MM.1S (cell line): ENCODE measurements around the gene SPECC1.

Experiments used
- DNase-seq: peaks from one replicate; pipeline ENCODE4 v3.0.0-alpha.2; 2015
- H2AFZ ChIP-seq: fragments of 300-600 bp; sonication (generic); 2 replicates; pipeline ENCODE4 v1.6.0; 2016; ENCODE audit warnings: antibody characterized with exemption, low read length
- H3F3A ChIP-seq: fragments of 300-600 bp; sonication (generic); 2 replicates; pipeline ENCODE4 v1.6.1; 2016; ENCODE audit warnings: mild to moderate bottlenecking, antibody characterized with exemption, low read length, moderate library complexity, mixed read lengths; ENCODE audit not compliant: insufficient read depth
- H3K27ac ChIP-seq: fragments of 300-600 bp; sonication (generic); 2 replicates; pipeline ENCODE4 v1.5.1; 2016; ENCODE audit warnings: mild to moderate bottlenecking, low read length
- H3K27me3 ChIP-seq: fragments of 300-600 bp; sonication (generic); replicated peaks from 2 replicates; pipeline ENCODE4 v1.6.0; 2016; ENCODE audit warnings: low read length; ENCODE audit not compliant: insufficient read depth
- H3K36me3 ChIP-seq: fragments of 300-600 bp; sonication (generic); replicated peaks from 2 replicates; pipeline ENCODE4 v1.6.1; 2016; ENCODE audit warnings: mild to moderate bottlenecking, low read length, mixed read lengths; ENCODE audit not compliant: insufficient read depth
- H3K4me1 ChIP-seq: fragments of 300-600 bp; sonication (generic); 2 replicates; pipeline ENCODE4 v1.6.1; 2016; ENCODE audit warnings: low read length, mixed read lengths
- H3K4me2 ChIP-seq: fragments of 300-600 bp; sonication (generic); 2 replicates; pipeline ENCODE4 v1.6.0; 2016; ENCODE audit warnings: low read depth, low read length
- H3K4me3 ChIP-seq: fragments of 300-600 bp; sonication (generic); 2 replicates; pipeline ENCODE4 v1.5.1; 2016; ENCODE audit warnings: low read length, mixed read lengths
- H3K79me2 ChIP-seq: fragments of 300-600 bp; sonication (generic); 2 replicates; pipeline ENCODE4 v1.6.1; 2016; ENCODE audit warnings: mixed run types, low read length, mixed read lengths
- H3K9ac ChIP-seq: fragments of 300-600 bp; sonication (generic); 2 replicates; pipeline ENCODE4 v1.6.1; 2016; ENCODE audit warnings: low read length, mixed read lengths
- H3K9me2 ChIP-seq: fragments of 300-600 bp; sonication (generic); replicated peaks from 2 replicates; pipeline ENCODE4 v1.6.1; 2016; ENCODE audit warnings: mild to moderate bottlenecking, low read length, mixed read lengths; ENCODE audit not compliant: insufficient read depth
- H3K9me3 ChIP-seq: fragments of 300-600 bp; sonication (generic); replicated peaks from 2 replicates; pipeline ENCODE4 v1.6.1; 2016; ENCODE audit warnings: mild to moderate bottlenecking, low read length, mixed read lengths; ENCODE audit not compliant: insufficient read depth
- H4K20me1 ChIP-seq: fragments of 300-600 bp; sonication (generic); 2 replicates; pipeline ENCODE4 v1.6.1; 2016; ENCODE audit warnings: mild to moderate bottlenecking, low read length, moderate library complexity, mixed read lengths; ENCODE audit not compliant: insufficient read depth
- EZH2 ChIP-seq: fragments of 300-600 bp; sonication (generic); optimal IDR thresholded peaks from 2 replicates; pipeline ENCODE3; 2017; ENCODE audit warnings: low read depth, mild to moderate bottlenecking, antibody characterized with exemption, low read length, mixed read lengths
- EZH2phosphoT487 ChIP-seq: fragments of 300-600 bp; sonication (generic); IDR thresholded peaks from 2 replicates; pipeline ENCODE4 v1.6.1; 2018; ENCODE audit warnings: antibody characterized with exemption, low read length
- TF ChIP-seq, protein P1 (sequence below): fragments of 300-600 bp; sonication (generic); IDR thresholded peaks from 2 replicates; pipeline ENCODE4 v1.5.1; 2016; ENCODE audit warnings: antibody characterized with exemption, low read length, mixed read lengths

SPECC1 gene

DNA sequence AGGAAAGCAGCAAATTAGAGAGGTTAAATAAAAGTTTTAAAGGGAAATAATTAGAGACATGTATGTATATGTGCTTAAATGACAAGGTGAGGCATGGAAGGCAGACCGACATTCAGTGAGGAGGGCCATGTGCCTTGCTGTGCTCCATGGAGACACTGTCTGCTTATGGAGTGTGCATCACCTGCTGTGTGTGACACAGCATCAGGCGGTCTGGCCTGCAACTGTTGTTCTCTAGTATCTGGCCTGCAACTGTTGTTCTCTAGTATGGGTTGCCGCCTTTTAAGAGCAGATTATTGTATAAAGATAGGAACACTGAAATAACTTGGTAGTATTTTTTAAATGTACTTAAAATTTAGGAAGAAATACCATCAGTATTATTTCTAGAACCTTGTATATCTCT lies 233.1 kb downstream of the SPECC1 start:
- Histone ChIP-seq H3K9me3 (no peaks in the 10 kb centered on the region), H3K27ac (no peak overlapping the region)

DNA sequence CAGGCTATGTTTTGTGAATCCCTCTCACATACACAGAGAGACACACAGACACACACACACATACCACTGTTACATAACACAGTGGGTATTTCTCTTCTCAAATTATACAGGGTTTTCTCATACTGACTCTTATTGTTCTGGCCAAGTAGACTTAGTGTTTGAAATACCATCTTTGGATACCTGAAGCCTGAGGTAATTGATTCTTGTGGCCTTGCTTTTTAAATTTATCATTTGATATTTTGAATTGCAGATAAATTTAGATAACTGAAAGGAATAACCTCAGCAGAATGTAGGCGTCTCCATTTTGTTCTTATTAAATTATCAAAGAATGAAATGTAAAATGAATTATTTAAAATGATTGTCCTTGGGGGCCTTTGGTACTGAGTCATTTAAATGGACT lies 234.4 kb downstream of the SPECC1 start:
- no peaks in the 10 kb centered on the region for H3K36me3 ChIP-seq
- H3K9ac ChIP-seq: no peak overlapping the region
- H3K27me3 ChIP-seq: no peaks in the 10 kb centered on the region
- H3K4me3 ChIP-seq: no peak overlapping the region
- H3K79me2 ChIP-seq: no peaks in the 10 kb centered on the region
- no peak for DNase-seq
- H3F3A ChIP-seq: no peaks in the 10 kb centered on the region
- H3K27ac ChIP-seq: no peak overlapping the region
- no peak overlapping the region for H3K4me2 ChIP-seq
- H4K20me1 ChIP-seq: no peaks in the 10 kb centered on the region
- TF ChIP-seq, protein P1, sequence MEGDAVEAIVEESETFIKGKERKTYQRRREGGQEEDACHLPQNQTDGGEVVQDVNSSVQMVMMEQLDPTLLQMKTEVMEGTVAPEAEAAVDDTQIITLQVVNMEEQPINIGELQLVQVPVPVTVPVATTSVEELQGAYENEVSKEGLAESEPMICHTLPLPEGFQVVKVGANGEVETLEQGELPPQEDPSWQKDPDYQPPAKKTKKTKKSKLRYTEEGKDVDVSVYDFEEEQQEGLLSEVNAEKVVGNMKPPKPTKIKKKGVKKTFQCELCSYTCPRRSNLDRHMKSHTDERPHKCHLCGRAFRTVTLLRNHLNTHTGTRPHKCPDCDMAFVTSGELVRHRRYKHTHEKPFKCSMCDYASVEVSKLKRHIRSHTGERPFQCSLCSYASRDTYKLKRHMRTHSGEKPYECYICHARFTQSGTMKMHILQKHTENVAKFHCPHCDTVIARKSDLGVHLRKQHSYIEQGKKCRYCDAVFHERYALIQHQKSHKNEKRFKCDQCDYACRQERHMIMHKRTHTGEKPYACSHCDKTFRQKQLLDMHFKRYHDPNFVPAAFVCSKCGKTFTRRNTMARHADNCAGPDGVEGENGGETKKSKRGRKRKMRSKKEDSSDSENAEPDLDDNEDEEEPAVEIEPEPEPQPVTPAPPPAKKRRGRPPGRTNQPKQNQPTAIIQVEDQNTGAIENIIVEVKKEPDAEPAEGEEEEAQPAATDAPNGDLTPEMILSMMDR: no peak
- TF ChIP-seq EZH2phosphoT487 (no peak), EZH2 (no peak)
- no peaks in the 10 kb centered on the region for H3K9me2 ChIP-seq
- no peak overlapping the region for H2AFZ ChIP-seq
- no peaks in the 10 kb centered on the region for H3K9me3 ChIP-seq
- H3K4me1 ChIP-seq: no peaks in the 10 kb centered on the region; the same call in 1 of the 2 replicates

More for the DNA sequence above, 233.1 kb downstream of the SPECC1 start:
- Histone ChIP-seq H2AFZ (no peak overlapping the region), H3K4me2 (no peak overlapping the region), H3K79me2 (no peaks in the 10 kb centered on the region), H4K20me1 (no peaks in the 10 kb centered on the region), H3K27me3 (no peaks in the 10 kb centered on the region), H3K9me2 (no peaks in the 10 kb centered on the region), H3K4me1 (no peaks in the 10 kb centered on the region; the same call in 1 of the 2 replicates), H3K36me3 (no peaks in the 10 kb centered on the region), H3K4me3 (no peak overlapping the region), H3F3A (no peaks in the 10 kb centered on the region), H3K9ac (no peak overlapping the region)
- no peak for TF ChIP-seq EZH2phosphoT487
- TF ChIP-seq, protein P1: no peak
- TF ChIP-seq EZH2: no peak
- no peak for DNase-seq

DNA sequence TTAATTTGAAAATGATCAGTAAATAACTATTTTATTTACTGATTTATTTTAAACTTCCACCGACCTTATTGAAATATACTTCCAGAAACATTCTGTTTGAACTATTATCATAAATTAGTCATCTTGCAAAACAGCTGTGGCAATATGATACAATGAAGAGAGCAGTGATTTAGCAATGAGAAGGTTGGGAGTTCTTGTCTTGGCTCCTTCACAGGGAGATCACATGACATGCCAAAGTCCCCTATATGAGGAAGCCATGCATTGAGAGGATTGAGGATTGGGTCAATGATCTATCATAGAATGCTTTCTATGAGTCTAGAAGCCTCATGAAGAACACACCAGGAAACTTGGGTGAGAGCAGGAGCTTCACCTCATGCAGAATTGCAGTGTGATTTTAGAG lies 235.5 kb downstream of the SPECC1 start:
- Histone ChIP-seq H3K4me2 (no peak overlapping the region), H3K9me2 (no peaks in the 10 kb centered on the region), H3K9me3 (no peaks in the 10 kb centered on the region), H3F3A (no peaks in the 10 kb centered on the region), H3K36me3 (0 out of 2 replicates have a peak, but pooled peaks cover 1% of the 10 kb centered on the region), H3K9ac (no peak overlapping the region), H3K27ac (no peak overlapping the region), H3K4me3 (no peak overlapping the region), H4K20me1 (no peaks in the 10 kb centered on the region), H2AFZ (no peak overlapping the region), H3K27me3 (no peaks in the 10 kb centered on the region), H3K4me1 (peaks cover 3% of the 10 kb centered on the region; the same call in 1 of the 2 replicates), H3K79me2 (no peaks in the 10 kb centered on the region)
- DNase-seq: no peak
- no peak for TF ChIP-seq EZH2phosphoT487
- no peak for TF ChIP-seq EZH2
- TF ChIP-seq, protein P1: no peak
